Activated CD4-positive, alpha-beta T cell treated with anti-CD3 and anti-CD28 coated beads, Interleukin-2, amount 50 U/mL, for 48 hours (primary cell): ENCODE measurements around the gene MIB2.
"Not testable (repeated sequence)": the region's sequence is repeated elsewhere in the genome, so short reads cannot be mapped to it uniquely, and the experiment has no call there.

Source experiments
- DNase-seq, 2 experiments: peaks; one replicate each; pipeline ENCODE4 v3.0.0-alpha.2; 2020

MIB2 gene

GRCh38 chr1:1628754-1629429 is 13.6 kb downstream of the MIB2 start:
- DNase-seq: peak; percentile 53 to 66

DNA sequence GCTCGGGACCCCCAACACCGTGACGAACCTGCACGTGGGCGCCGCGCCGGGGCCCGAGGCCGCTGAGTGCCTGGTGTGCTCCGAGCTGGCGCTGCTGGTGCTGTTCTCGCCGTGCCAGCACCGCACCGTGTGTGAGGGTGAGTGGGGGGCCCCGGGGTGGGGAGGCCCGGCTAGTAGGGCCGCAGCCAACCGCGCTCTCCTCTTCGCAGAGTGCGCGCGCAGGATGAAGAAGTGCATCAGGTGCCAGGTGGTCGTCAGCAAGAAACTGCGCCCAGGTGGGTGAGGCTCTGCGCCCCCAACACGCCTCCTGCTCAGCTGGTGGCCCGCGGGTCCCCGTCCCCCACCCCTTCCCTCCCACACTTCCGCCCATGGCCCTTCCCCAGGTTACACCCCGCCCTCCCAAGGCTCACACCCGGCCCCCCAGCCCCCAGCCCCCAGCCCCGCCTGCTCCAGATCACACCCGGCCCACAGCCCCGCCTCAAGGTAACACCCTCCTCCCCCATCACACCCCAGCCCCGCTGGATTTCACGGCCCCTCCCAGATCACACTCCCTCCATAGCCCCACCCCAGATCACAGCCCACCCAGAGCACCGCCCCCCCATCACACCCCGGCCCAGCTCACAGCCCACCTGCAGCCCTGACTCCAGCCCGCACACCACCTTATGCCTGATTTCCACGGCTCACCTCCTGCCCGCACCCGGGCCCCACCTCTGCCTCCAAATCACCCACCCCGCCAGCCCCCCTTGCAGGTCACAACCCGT is 14.3 kb downstream of the MIB2 start:
- DNase-seq: peak; percentile 45 to 48

DNA sequence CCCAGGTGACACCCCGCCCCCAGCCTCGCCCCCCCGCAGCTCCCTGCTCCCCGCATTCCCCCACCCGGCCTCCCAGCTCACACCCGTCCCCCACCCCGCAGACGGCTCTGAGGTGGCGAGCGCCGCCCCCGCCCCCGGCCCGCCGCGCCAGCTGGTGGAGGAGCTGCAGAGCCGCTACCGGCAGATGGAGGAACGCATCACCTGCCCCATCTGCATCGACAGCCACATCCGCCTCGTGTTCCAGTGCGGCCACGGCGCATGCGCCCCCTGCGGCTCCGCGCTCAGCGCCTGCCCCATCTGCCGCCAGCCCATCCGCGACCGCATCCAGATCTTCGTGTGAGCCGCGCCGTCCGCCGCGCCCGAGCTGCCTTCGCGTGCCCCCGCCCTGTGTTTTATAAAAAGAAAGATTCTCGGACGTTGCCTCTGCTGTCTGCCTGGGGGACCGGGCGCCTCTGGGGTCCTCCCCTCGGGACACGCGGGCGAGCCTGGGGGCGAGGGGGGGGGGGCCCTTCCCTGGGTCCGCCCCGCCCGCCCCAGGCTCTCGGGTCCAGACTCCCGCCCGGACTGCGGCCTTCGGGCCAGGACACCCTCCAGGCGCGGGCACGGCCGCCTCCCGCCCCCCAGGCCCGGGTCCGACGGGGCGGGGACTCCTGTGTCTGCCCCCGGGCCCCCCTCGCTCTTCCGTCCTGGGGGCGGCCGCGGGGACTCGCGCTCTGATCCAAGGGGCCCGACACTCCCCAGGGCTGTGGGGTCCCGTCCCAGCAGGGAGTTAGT is 15.1 kb downstream of the MIB2 start:
- DNase-seq: peak; percentile 85 to 89

- no peak for DNase-seq
Observed at GRCh38 chr1:1630965-1631781, 15.9 kb downstream of the MIB2 start.

DNA sequence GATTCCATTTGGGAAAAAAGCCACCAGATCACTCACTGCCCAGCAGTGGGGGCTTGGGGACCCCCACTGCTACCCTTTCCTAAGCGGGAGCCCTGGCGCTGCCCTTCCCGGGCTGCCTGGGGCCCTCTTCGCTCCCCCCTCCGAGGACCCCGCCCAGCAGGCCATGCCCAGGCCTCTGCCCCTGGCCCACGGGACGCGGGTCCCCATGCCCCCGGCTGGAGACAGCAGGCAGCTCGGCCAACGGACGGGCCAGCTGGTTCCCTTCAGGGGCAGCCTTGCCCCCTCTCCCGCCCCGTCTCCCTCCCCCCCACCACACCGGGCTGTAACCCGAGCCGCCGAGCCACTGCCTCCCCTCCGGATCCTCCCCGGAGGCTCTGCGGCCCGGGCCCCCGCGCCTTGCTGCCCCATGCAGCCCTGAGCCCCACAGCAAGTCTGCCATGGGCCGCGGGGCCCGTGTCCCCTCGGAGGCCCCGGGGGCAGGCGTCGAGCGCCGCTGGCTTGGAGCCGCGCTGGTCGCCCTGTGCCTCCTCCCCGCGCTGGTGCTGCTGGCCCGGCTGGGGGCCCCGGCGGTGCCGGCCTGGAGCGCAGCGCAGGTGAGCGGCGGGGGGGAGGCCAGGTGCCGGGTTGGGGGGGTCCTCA is 16.6 kb downstream of the MIB2 start, which contains the start of gene MMP23B:
Gene MMP23B (plus strand): TSS at position 392 of the 639 bp plus-strand sequence. CDS start 46 bp downstream, at position 438.
- DNase-seq: no peak

GRCh38 chr1:1633409-1633808 is 18.1 kb downstream of the MIB2 start:
- not testable (repeated sequence) for DNase-seq

DNA sequence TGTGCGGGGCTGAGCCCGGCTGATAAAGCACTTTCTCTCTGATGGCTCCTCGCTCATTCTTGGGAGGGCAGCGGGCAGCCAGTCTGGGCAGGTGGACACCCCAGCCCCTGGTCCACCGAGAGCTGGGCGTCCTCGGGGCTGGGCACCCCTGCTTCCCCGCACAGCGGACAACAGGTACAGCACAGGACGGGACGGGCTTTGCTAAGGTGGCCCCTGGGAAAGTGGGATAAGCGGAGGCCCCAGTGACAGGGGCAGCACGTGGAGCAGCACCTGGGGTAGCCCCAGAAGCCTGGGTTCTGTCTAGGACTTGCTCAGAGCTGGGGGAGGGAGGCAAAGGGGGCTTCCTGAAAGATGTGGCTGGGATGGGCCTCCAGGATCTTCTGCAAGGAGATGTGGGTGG is 19.3 kb downstream of the MIB2 start:
- DNase-seq: not testable (repeated sequence)

- DNase-seq: not testable (repeated sequence)
Observed at GRCh38 chr1:1636621-1637478, 21.6 kb downstream of the MIB2 start.

GRCh38 chr1:1637479-1637875 is 22.2 kb downstream of the MIB2 start:
- not testable (repeated sequence) for DNase-seq

- not testable (repeated sequence) for DNase-seq
Observed at GRCh38 chr1:1638528-1638927, 23.2 kb downstream of the MIB2 start.

DNA sequence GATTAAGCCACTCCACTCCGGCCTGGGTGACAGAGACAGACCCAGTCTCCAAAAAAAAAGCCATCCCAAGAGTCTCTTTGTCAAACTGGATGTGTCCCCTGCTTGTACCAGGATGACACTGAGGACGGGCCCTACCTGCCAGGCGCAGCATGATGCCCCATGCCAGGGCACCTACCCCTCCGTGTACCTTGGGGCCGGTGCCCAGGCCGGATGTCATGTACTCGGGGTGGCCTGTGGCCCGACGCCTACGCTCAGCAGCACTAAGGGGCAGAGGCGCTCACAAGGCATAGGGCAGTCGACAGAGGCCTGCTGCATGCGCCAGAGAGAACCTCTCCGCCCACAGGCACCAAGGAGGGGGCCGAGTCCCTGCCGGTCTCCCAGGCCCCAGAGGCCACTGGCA is 24.1 kb downstream of the MIB2 start:
- DNase-seq: not testable (repeated sequence)

- not testable (repeated sequence) for DNase-seq
Observed at GRCh38 chr1:1640081-1640480, 24.8 kb downstream of the MIB2 start.

- DNase-seq: not testable (repeated sequence)
Observed at GRCh38 chr1:1640711-1641461, 25.6 kb downstream of the MIB2 start.

DNA sequence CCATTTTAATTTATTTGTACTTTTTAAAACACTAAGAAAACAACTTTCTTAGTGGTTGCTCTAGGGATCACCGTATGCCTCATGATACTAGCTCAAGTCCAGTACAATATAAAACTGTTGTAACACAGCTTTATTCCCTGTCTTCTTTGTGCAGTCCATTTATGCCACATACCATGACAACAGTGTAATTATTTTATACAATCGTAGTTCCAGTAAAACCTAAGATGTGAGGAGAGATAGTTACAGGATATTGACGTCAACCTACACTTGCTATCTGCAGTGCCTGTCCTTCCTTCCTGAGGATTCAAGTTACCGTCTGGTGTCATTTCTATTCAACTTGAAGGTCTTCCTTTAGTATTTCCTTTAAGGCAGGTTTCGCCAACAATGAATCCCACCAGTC is 31.0 kb downstream of the MIB2 start:
- DNase-seq: not testable (repeated sequence)

GRCh38 chr1:1647567-1648241 is 32.4 kb downstream of the MIB2 start:
- DNase-seq: not testable (repeated sequence)

DNA sequence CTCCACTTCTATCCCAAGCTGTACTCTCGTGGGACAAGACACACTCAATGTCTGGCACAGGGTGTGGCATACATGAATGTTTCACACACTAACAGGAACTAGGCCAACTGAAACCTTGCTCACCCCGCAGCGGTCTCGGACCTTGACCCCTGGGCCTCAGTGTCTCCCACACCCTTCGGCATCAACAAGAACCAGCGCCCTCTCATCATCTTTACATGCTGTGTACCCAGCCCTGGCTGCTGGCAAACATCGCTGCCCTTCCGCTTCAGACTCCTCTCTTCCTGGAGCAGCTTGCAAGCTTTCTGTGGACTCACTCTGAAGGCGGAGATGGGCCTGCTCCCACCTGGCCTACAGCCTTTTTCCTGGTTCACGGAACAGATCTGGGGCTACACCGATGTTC is 33.0 kb downstream of the MIB2 start:
- not testable (repeated sequence) for DNase-seq

GRCh38 chr1:1658583-1659549 is 43.6 kb downstream of the MIB2 start, which contains the start of gene CDK11B:
TSS of gene CDK11B (minus strand) at chr1:1659004. CDS start at chr1:1657485, 1,519 bp downstream.
- DNase-seq: peak; percentile 99 to 100

DNA sequence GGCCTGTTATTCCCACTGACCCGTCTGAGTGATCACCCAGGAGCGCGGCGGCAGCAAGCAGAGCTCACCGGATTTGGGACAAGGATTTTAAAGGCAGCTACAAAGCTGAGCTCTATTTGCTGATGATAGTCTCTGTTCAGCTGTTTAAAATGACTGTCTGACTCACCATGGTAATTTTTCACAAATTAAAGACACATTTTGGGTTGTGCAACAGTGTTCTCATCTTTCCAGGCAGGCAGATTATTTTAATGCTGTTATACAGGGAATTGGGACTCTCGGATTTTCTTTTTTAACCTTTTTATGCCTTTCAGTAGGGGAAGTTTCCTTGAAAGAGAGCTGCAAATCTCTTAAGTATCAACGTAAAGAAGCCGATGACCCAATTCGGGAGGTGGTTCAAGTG is 47.1 kb downstream of the MIB2 start:
- DNase-seq: not testable (repeated sequence)
